Measurements from ENCODE around the gene ITIH2.
A peak's percentile ranks its signal among the peaks of the same experiment; 100 is the strongest.
"Not testable (repeated sequence)": the region's sequence is repeated elsewhere in the genome, so short reads cannot be mapped to it uniquely, and the experiment has no call there.

Gene ITIH2

GRCh38 chr10:7703140-7703539 lies at the start of gene ITIH2:
Gene ITIH2, plus strand, starts transcription at chr10:7703316. Its CDS starts 119 bp downstream, at chr10:7703435.
- no peak for DNase-seq

GRCh38 chr10:7657079-7657478 lies 46.0 kb upstream of the ITIH2 start:
- not testable (repeated sequence) for DNase-seq

GRCh38 chr10:7657552-7657951 lies 45.6 kb upstream of the ITIH2 start:
- no peak for DNase-seq

DNA sequence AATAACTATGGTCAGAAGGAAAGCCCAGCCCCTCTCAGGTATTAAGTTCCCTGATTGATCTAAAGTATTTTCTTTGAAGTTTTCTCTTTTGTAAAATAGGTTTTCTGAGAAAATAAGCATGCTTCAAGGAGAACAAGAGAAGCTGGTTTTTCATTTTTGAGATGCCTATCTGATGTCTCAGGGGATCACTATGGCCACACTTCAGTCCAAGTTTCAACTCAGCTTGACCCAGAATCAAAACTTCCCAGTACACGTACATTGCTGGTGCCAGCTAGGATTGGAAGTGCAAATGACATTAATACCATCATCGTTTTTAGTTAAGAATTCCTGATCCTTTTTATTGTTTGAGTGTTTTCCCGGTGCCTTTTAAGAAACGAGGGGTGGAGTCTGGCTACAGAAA lies 43.6 kb upstream of the ITIH2 start:
- DNase-seq = no peak

- no peak for DNase-seq
Observed at GRCh38 chr10:7662522-7662921, 40.6 kb upstream of the ITIH2 start.

DNA sequence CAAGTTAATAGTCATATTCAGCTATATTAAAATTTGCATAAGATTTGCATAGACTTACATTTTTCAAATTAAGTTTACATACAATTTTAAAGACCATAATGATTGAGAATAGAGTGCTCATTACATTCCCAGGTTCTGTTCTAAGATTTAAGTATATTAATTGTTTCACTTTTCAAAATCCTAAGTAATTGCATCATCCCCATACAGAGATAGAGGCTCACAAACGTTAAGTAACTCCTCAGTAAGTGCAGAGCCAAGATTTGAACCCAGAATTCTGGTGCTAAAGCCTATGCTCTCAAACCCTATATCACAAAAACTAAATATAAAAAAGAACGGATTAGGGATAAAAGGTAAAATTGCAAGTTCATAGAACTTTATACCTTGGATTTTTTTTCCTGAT lies 38.4 kb upstream of the ITIH2 start:
- no peak for DNase-seq

GRCh38 chr10:7665767-7666166 lies 37.3 kb upstream of the ITIH2 start:
- no peak for DNase-seq

DNA sequence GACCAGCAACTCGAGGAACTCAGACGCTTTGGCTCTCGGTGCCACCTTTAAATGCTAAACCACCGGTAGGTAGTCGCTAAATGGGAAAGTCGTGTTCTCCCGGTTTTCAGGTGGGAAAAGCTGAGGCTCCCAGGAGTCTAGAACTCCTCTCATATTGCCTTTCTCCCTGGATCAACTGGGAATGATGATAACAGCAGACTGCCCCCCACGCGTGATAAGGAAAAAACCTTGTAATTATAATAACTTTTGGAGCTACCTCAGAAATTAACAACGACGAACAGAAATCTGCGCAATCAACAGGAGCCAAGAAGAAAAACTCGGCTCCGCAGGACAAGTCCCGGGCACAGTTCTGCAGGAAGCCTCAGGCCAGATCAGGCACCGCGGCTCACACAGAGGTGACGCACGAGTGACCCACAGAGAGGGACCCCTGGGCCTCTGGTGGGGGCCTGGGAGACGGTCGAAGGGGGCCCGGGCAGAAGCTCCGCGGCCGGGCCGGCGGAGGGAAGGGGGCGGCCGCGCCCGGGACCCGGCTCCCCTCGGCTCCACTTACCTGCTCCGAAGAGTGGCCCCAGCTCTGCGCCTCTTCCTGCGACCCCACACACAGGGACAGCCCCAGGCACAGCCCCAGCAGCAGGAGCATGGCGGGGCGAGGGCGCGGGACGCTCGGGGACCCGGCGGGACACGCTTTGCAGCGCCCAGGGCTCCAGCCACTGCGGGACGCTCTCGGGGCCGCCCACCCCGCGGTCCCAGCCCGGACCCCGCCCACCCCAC lies 36.7 kb upstream of the ITIH2 start, which contains the start of gene ITIH5:
ITIH5 (minus strand) TSS at position 714 of the 771 bp plus-strand sequence; CDS start at position 640, 74 bp downstream.
- DNase-seq = peak; percentile 11

- DNase-seq = peak; percentile 17
Observed at GRCh38 chr10:7667262-7668141, 35.6 kb upstream of the ITIH2 start.

GRCh38 chr10:7670157-7670556 lies 33.0 kb upstream of the ITIH2 start:
- DNase-seq = no peak

DNA sequence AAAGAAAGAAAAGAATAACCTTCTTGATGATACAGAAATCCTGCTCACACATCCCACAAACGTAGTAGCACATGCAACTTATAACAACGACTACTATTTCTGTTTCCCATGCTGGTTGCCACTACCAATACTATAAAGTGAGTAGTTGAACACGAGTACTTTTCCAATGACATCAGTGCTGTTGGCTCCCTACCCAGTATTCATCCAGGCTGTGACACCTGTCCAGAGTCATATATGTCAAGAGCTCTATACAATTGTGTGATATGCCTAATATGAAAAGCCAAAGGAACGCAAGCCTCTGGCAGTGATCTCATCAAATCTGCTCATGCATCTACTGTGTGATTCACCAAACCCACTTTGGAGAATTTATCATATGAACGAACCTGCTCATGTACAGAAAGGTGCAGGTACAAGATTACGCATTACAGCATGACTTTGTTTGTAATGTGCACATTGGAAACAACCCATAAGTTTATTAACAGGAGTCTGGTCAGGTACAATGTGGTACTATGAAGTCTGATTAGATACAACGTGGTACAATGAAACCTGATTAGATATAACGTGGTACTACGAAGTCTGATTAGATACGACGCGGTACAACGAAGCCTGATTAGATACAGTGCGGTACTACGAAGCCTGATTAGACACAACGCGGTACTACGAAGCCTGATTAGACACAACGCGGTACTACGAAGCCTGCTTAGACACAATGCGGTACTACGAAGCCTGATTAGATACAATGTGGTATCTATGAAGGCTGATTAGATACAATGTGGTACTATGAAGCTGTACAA lies 30.6 kb upstream of the ITIH2 start:
- no peak for DNase-seq

DNA sequence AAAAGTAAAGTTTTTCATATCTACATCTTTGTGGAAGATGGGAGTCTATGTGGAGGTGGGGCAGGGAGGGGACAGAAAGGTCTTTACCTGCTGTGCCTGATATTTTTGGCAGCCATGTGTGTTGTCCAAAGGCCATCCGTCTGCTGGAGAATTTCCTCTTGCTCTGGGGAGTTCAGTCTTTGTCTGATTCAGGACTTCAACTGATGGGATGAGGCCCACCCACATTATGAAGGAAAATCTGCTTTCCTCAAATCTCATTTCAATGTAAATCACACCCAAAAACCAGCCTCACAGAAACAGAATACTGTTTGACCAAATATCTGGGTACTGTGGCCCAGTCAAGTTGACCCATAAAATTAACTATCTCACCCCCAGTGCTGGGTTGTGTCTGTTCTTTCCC lies 23.9 kb upstream of the ITIH2 start:
- no peak for DNase-seq

GRCh38 chr10:7680078-7680477 lies 23.0 kb upstream of the ITIH2 start:
- not testable (repeated sequence) for DNase-seq

DNA sequence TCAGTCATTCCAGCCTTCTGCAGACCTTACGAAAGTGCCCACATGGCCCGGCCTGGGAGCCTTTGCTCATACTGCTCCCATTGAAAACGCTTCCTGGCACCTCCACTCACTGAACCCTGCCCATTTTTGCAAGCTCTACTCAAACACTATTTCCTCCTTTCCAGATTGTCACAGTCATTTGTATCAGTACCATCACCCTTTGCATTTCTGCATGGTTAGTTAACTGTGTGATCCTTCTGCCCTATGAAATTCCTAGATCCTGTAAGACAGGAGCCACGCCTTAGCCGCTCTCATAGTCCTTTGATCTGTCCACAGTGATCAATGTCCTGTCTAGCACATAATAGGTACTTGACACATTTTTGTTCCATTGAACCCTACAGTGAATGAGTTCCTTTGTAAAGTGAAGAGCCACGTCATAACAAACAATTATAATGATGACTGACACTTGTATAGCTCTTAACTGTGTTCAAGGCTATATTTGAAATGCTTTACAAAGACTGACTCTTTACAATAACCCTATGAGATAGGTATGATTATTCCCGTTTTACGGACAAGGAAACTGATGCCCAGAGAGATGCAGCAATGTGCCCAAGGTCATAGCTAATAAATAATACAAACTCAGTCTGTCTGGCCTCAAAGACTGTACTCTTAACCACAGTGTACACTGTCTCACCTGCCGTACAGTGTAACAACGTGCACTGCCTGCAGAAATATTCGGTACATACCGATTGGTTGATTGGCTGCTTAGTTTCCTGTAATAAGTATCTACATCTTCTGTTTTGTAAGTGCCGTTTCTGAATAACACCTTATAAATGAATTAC lies 16.6 kb upstream of the ITIH2 start:
- no peak for DNase-seq

DNA sequence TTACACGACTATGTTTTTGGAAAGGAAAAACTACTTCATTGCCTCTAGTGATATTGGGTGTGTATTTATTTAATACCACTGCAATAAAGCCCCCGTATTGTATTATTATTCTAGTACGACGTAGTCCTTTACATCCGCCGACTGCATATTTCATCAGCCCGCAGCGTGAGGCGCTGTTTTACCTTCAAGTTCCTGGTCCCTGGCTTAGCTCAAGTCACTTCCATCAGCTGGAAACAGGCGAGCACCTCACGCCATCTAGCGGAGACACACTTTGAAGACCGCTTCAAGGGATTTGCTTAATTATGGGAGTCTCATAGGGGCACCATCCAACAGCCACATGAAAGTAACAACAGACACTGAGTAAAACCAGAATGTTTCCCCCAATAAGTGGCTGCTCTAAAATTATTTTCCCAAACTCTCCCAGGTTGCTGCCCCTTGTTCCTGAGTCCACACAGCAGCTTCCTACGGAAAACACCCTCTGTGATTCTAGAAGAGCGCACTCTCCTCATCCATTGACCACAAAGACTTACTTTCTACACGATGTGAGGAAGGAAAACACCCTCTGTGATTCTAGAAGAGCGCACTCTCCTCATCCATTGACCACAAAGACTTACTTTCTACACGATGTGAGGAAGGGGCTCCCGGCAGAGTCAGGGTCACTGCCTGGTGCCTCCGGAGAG lies 15.7 kb upstream of the ITIH2 start:
- peak; percentile 76 for DNase-seq

DNA sequence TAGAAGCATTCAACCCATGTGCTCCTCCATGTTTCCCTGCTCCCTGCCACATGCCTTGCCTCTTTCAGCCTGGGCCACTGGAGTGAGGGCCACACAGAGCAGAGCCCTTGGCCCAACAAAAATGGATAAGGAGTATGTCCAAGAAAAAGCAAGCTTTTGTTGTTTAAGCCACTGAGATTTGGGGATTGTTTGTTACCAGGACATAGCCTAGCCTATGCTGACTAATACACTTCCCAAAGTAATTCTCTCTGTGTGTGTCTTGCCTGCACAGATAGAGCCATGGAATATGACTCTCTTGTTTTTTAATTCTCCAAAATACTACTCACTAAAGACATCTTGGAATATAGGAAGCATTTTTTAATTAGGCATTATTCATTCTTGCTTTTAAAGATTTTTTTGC lies 13.5 kb upstream of the ITIH2 start:
- no peak for DNase-seq

DNA sequence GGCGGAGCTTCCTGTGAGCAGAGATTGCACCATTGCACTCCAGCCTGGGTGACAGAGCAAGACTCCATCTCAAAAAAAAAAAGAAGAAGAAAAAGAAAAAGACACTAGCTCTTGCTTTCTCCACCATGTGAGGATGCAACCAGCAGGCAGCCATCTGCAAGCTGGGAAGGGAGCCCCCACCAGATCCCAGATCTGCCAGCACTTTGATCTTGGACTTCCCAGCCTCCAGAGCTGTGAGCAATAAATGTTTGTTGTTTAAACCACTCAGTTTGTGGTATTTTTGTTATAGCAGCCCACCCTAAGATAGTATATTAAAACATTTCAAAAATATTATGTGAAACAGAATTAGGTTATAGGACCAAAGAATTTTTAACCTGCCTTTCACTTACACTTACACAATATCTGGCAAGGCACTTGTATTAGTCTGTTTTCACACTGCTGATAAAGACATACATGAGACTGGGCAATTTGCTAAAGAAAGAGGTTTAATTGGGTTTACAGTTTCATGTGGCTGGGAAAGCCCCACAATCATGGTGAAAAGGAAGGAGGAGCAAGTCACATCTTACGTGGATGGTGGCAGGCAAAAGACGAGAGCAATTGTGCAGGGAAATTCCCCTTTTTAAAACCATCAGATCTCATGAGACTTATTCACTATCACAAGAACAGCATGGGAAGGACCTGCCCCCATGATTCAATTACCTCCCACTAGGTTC lies 12.1 kb upstream of the ITIH2 start:
- not testable (repeated sequence) for DNase-seq

DNA sequence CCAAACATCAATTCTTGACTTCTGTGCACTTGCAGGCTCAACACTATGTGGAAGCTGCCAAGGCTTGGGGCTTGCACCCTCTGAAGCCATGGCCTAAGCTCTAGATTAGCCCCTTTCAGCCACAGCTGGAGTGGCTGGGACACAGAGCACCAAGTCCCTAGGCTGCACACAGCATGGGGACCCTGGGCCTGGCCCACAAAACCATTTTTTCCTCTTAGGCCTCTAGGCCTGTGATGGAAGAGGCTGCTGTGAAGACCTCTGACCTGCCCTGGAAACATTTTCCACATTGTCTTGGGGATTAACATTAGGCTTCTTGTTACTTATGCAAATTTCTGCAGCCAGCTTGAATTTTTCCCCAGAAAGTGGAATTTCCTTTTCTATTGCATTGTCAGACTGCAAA lies 10.7 kb upstream of the ITIH2 start:
- not testable (repeated sequence) for DNase-seq

- DNase-seq = not testable (repeated sequence)
Observed at GRCh38 chr10:7693194-7693593, 9.9 kb upstream of the ITIH2 start.

DNA sequence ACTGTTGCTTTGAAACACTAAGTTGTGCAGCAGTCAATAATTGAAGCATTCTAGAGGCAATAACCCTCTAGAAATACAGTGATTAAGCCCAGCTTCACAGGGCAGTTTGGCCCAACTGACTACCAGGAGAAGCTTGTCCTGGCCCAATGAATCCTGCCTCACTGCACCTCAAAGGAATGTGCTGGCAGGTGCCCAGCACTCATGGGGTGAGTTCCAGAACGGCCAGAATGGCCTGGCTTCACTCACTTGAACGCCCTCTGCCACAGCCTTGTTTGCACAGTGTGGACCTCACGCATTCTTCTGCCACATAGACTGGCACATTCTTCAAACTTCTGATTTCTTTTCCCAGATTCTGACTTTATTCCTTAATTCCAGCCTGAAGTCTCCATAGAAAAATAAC lies 6.6 kb upstream of the ITIH2 start:
- DNase-seq = no peak

- DNase-seq = no peak
Observed at GRCh38 chr10:7697426-7697825, 5.7 kb upstream of the ITIH2 start.
